ENCODE measurements around the gene NFIA.

The NFIA gene

GRCh38 chr1:61081144-61081685 is 1.1 kb upstream of the NFIA start:
- Histone ChIP-seq H3K4me3 (peak overlapping the region; percentile 66 to 90 (median 69)), H3K27ac (peak overlapping the region in 18 of 21 experiments; percentile 31 to 96 (median 80))

GRCh38 chr1:61081686-61082310 is 563 bp upstream of the NFIA start:
- peak overlapping the region in 19 of 21 experiments; percentile 31 to 96 (median 82) for H3K27ac ChIP-seq
- peak overlapping the region; percentile 66 to 90 (median 69) for H3K4me3 ChIP-seq

- H3K4me3 ChIP-seq = peak overlapping the region; percentile 66 to 90 (median 69)
- H3K27ac ChIP-seq = peak overlapping the region; percentile 64 to 96 (median 92)
Measured at GRCh38 chr1:61083013-61083806, 849 bp downstream of the NFIA start.

- Histone ChIP-seq H3K27ac (peak overlapping the region in 20 of 21 experiments; percentile 74 to 96 (median 92)), H3K4me3 (peak overlapping the region; percentile 66 to 90 (median 69))
Measured at GRCh38 chr1:61083807-61084440, 1.6 kb downstream of the NFIA start.

GRCh38 chr1:61084491-61085031 is 2.2 kb downstream of the NFIA start:
- Histone ChIP-seq H3K27ac (peak overlapping the region in 11 of 21 experiments; percentile 89 to 96 (median 95)), H3K4me3 (peak overlapping the region in 4 of 7 experiments; percentile 67 to 90 (median 69))

- H3K4me3 ChIP-seq = peak overlapping the region in 1 of 7 experiments; percentile 5
- H3K27ac ChIP-seq = peak overlapping the region in 9 of 21 experiments; percentile 92 to 96 (median 95)
Measured at GRCh38 chr1:61085206-61085982, 3.0 kb downstream of the NFIA start.

GRCh38 chr1:61085983-61086644 is 3.8 kb downstream of the NFIA start:
- no peak overlapping the region for H3K4me3 ChIP-seq
- H3K27ac ChIP-seq = peak overlapping the region in 7 of 21 experiments; percentile 4 to 96 (median 44)

GRCh38 chr1:61087571-61087970 is 5.2 kb downstream of the NFIA start:
- H3K4me3 ChIP-seq = no peak overlapping the region
- H3K27ac ChIP-seq = peak overlapping the region in 4 of 21 experiments; percentile 22 to 44 (median 36)

GRCh38 chr1:61088163-61088974 is 6.0 kb downstream of the NFIA start:
- Histone ChIP-seq H3K27ac (peak overlapping the region in 2 of 21 experiments; percentile 22 to 44), H3K4me3 (no peak overlapping the region)

- no peak overlapping the region for H3K27ac ChIP-seq
- H3K4me3 ChIP-seq = no peak overlapping the region
Measured at GRCh38 chr1:61089338-61089737, 7.0 kb downstream of the NFIA start.

- Histone ChIP-seq H3K27ac (no peak overlapping the region), H3K4me3 (no peak overlapping the region)
Measured at GRCh38 chr1:61089741-61090140, 7.4 kb downstream of the NFIA start.

GRCh38 chr1:61090546-61091202 is 8.3 kb downstream of the NFIA start:
- Histone ChIP-seq H3K4me3 (no peak overlapping the region), H3K27ac (peak overlapping the region in 1 of 21 experiments; percentile 0)

GRCh38 chr1:61091455-61091854 is 9.1 kb downstream of the NFIA start:
- Histone ChIP-seq H3K27ac (no peak overlapping the region), H3K4me3 (no peak overlapping the region)

GRCh38 chr1:61092642-61093041 is 10.3 kb downstream of the NFIA start:
- Histone ChIP-seq H3K27ac (peak overlapping the region in 1 of 21 experiments; percentile 39), H3K4me3 (no peak overlapping the region)

GRCh38 chr1:61093525-61094137 is 11.3 kb downstream of the NFIA start:
- Histone ChIP-seq H3K4me3 (no peak overlapping the region), H3K27ac (peak overlapping the region in 3 of 21 experiments; percentile 4 to 26 (median 12))

GRCh38 chr1:61094677-61095469 is 12.5 kb downstream of the NFIA start:
- Histone ChIP-seq H3K27ac (peak overlapping the region in 1 of 21 experiments; percentile 4), H3K4me3 (no peak overlapping the region)
